Activated CD4-positive, alpha-beta T cell treated with anti-CD3 and anti-CD28 coated beads for 36 hours (primary cell): Measurements from ENCODE around the gene MRPL28. TPM values are rescaled to one million over a fixed set of nuclear protein-coding genes. Genes with fewer than 3 reads are reported as not detected.
"Not testable (repeated sequence)": the region's sequence is repeated elsewhere in the genome, so short reads cannot be mapped to it uniquely, and the experiment has no call there.

ENCODE experiments used
- ATAC-seq: fragments of 200-7000 bp; cut with Tn5 transposase; one replicate; pipeline ENCODE4 v1.10.0; 2021; ENCODE audit warnings: mild to moderate bottlenecking, moderate library complexity
- CTCF ChIA-PET: fragments of 350-600 bp; sonication (Branson Sonifier 250); formaldehyde crosslinking; loops from one replicate; lab custom pipeline; 2021; ENCODE audit warnings: antibody characterized with exemption; lab: Charles Lee
- POLR2A ChIA-PET: fragments of 350-600 bp; sonication (Branson Sonifier 250); formaldehyde crosslinking; loops from one replicate; lab custom pipeline; 2021; ENCODE audit warnings: antibody characterized with exemption, inconsistent platforms; lab: Charles Lee
- DNase-seq: peaks from one replicate; pipeline ENCODE4 v3.0.0-alpha.2; 2020
- H3K27ac Mint-ChIP-seq: one replicate; pipeline ENCODE4 v1.8.0; 2021; ENCODE audit warnings: mixed read lengths
- H3K27me3 Mint-ChIP-seq: one replicate; pipeline ENCODE4 v1.8.0; 2021; ENCODE audit warnings: mixed read lengths
- H3K36me3 Mint-ChIP-seq: one replicate; pipeline ENCODE4 v1.8.0; 2021; ENCODE audit warnings: low read depth, mixed read lengths
- H3K4me1 Mint-ChIP-seq: one replicate; pipeline ENCODE4 v1.8.0; 2021; ENCODE audit warnings: mixed read lengths
- H3K4me3 Mint-ChIP-seq: one replicate; pipeline ENCODE4 v1.8.0; 2021; ENCODE audit warnings: mild to moderate bottlenecking, moderate library complexity, mixed read lengths
- H3K9me3 Mint-ChIP-seq: one replicate; pipeline ENCODE4 v1.8.0; 2021; ENCODE audit warnings: low read depth, mixed read lengths
- intact Hi-C, 2 experiments: fragments of 100-400 bp; cut with DNase I in 1 of 2; cut with micrococcal nuclease in 1 of 2; formaldehyde crosslinking; loops; one replicate each; pipeline versions ENCODE4 v1.14.2 to v1.15.1; 2022 to 2024; cut with DNase I, micrococcal nuclease
- total RNA-seq, 2 experiments: library from RNA; stranded (reverse); gene quantifications; one replicate each; pipeline ENCODE4 v1.2.3, GENCODE V29; 2021

Gene MRPL28
- total RNA-seq, 2 experiments from 2014 or later, result 90.2 to 94.4 TPM

GRCh38 chr16:389352-389751 is 19.0 kb upstream of the MRPL28 start:
- Mint-ChIP-seq H3K27ac (no peak overlapping the region), H3K36me3 (no peaks in the 10 kb centered on the region), H3K4me3 (no peak overlapping the region), H3K9me3 (no peaks in the 10 kb centered on the region), H3K27me3 (no peaks in the 10 kb centered on the region), H3K4me1 (peaks cover 14% of the 10 kb centered on the region)
- no peak for DNase-seq
- no peak for ATAC-seq
- ChIA-PET POLR2A (no interaction called here), CTCF (interaction anchor here (0.7 kb wide), 1 partner anchor 139 kb away, joined by 3 read pairs; no protein-coding TSS in a partner anchor)
- intact Hi-C loops, result no loop called here

GRCh38 chr16:387761-388666 is 17.7 kb upstream of the MRPL28 start:
- H3K9me3 Mint-ChIP-seq, H3K27ac Mint-ChIP-seq, CTCF ChIA-PET, H3K27me3 Mint-ChIP-seq, intact Hi-C loops, DNase-seq, ATAC-seq, H3K36me3 Mint-ChIP-seq, H3K4me3 Mint-ChIP-seq, POLR2A ChIA-PET: not testable (repeated sequence)
- H3K4me1 Mint-ChIP-seq, result peaks cover 20% of the 10 kb centered on the region

GRCh38 chr16:386641-387156 is 16.4 kb upstream of the MRPL28 start:
- no peak for ATAC-seq
- H3K4me1 Mint-ChIP-seq, result peaks cover 14% of the 10 kb centered on the region

GRCh38 chr16:383326-384051 is 13.2 kb upstream of the MRPL28 start:
- H3K9me3 Mint-ChIP-seq, result no peaks in the 10 kb centered on the region
- peak; percentile 72 for DNase-seq
- ChIA-PET CTCF (interaction anchor here (1.0 to 1.1 kb wide), 2 partner anchors 13 to 39 kb away, joined by 3 read pairs; partner anchors contain the start of gene MRPL28), POLR2A (no interaction called here)
- H3K27me3 Mint-ChIP-seq, result no peaks in the 10 kb centered on the region
- peak; percentile 54 for ATAC-seq
- peaks cover 24% of the 10 kb centered on the region for H3K4me1 Mint-ChIP-seq
- H3K36me3 Mint-ChIP-seq, result no peaks in the 10 kb centered on the region
- peak overlapping the region; percentile 74 for H3K4me3 Mint-ChIP-seq
- intact Hi-C loops, result loop anchor here in 1 of 2 experiments (5.0 kb wide), 3 partner anchors 204 to 254 kb away; partner anchors contain the start of genes METTL26 and NPRL3
- peak overlapping the region; percentile 52 for H3K27ac Mint-ChIP-seq

More at GRCh38 chr16:386641-387156, 16.4 kb upstream of the MRPL28 start:
- no peaks in the 10 kb centered on the region for H3K36me3 Mint-ChIP-seq
- no peak overlapping the region for H3K4me3 Mint-ChIP-seq
- ChIA-PET CTCF (interaction anchor here (0.6 kb wide), 1 partner anchor 152 kb away, joined by 4 read pairs; the partner anchor contains the start of gene FAM234A), POLR2A (no interaction called here)
- H3K9me3 Mint-ChIP-seq, result no peaks in the 10 kb centered on the region
- intact Hi-C loops, result no loop called here
- DNase-seq, result no peak
- H3K27me3 Mint-ChIP-seq, result no peaks in the 10 kb centered on the region
- H3K27ac Mint-ChIP-seq, result no peak overlapping the region

GRCh38 chr16:381789-382717 is 11.7 kb upstream of the MRPL28 start, which contains the start of gene PGAP6:
Gene PGAP6, minus strand, starts transcription at chr16:381978. Its CDS starts 157 bp downstream, at chr16:381821.
- no peak within 1 kb of the TSS for H3K27ac Mint-ChIP-seq
- peak; percentile 73 for ATAC-seq
- POLR2A ChIA-PET, result interaction anchor here (1.2 kb wide), 2 partner anchors 19 to 147 kb away, joined by 3 read pairs; partner anchors contain the start of genes DECR2 and FAM234A
- CTCF ChIA-PET, result interaction anchor here (0.8 to 1.1 kb wide), 2 partner anchors 40 to 147 kb away, joined by 3 read pairs; no protein-coding TSS in a partner anchor
- H3K4me3 Mint-ChIP-seq, result peak within 1 kb of the TSS; percentile 74
- peaks cover 24% of the 10 kb centered on the region for H3K4me1 Mint-ChIP-seq
- peak; percentile 83 for DNase-seq
- intact Hi-C loops, result loop anchor here (1.0 to 5.0 kb wide), 7 partner anchors 12 to 255 kb away; partner anchors contain the start of genes MRPL28 (in 2 of the 2), DECR2 (in 1 of the 2), METTL26 (in 1 of the 2) and NPRL3 (in 1 of the 2)
- H3K27me3 Mint-ChIP-seq, result no peaks in the 10 kb centered on the region
- no peaks in the 10 kb centered on the region for H3K36me3 Mint-ChIP-seq
- H3K9me3 Mint-ChIP-seq, result no peaks in the 10 kb centered on the region

GRCh38 chr16:381012-381788 is 10.9 kb upstream of the MRPL28 start:
- H3K36me3 Mint-ChIP-seq, result no peaks in the 10 kb centered on the region

GRCh38 chr16:380762-381011 is 10.3 kb upstream of the MRPL28 start:
- Mint-ChIP-seq H3K36me3 (no peaks in the 10 kb centered on the region), H3K9me3 (no peaks in the 10 kb centered on the region), H3K4me3 (peak overlapping the region; percentile 69), H3K4me1 (peaks cover 24% of the 10 kb centered on the region), H3K27ac (no peak overlapping the region), H3K27me3 (no peaks in the 10 kb centered on the region)
- ChIA-PET POLR2A (interaction anchor here (1.2 kb wide), 1 partner anchor 146 kb away, joined by 3 read pairs; the partner anchor contains the start of gene FAM234A), CTCF (interaction anchor here (0.7 kb wide), 1 partner anchor 1048 kb away, joined by 3 read pairs; no protein-coding TSS in a partner anchor)
- intact Hi-C loops, result loop anchor here in 1 of 2 experiments (1.0 to 5.0 kb wide), 5 partner anchors 10 to 257 kb away; partner anchors contain the start of genes METTL26, MRPL28 and NPRL3
- ATAC-seq (no peak), DNase-seq (no peak)

More at GRCh38 chr16:381012-381788, 10.9 kb upstream of the MRPL28 start:
- ATAC-seq, result peak; percentile 25
- peak; percentile 53 for DNase-seq
- ChIA-PET CTCF (interaction anchor here (0.6 to 0.7 kb wide), 2 partner anchors 11 to 1048 kb away, joined by 3 to 6 read pairs; partner anchors contain the start of gene MRPL28), POLR2A (interaction anchor here (1.2 kb wide), 1 partner anchor 147 kb away, joined by 3 read pairs; the partner anchor contains the start of gene FAM234A)
- Mint-ChIP-seq H3K27me3 (no peaks in the 10 kb centered on the region), H3K9me3 (no peaks in the 10 kb centered on the region), H3K4me1 (peaks cover 24% of the 10 kb centered on the region), H3K27ac (no peak overlapping the region), H3K4me3 (peak overlapping the region; percentile 69)
- intact Hi-C loops, result loop anchor here in 1 of 2 experiments (1.0 to 5.0 kb wide), 5 partner anchors 11 to 256 kb away; partner anchors contain the start of genes METTL26, MRPL28 and NPRL3

- no peaks in the 10 kb centered on the region for H3K36me3 Mint-ChIP-seq
- no peaks in the 10 kb centered on the region for H3K27me3 Mint-ChIP-seq
- peaks cover 24% of the 10 kb centered on the region for H3K4me1 Mint-ChIP-seq
- CTCF ChIA-PET, result interaction anchor here (0.7 to 1.2 kb wide), 2 partner anchors 10 to 1049 kb away, joined by 3 read pairs; partner anchors contain the start of gene MRPL28
- intact Hi-C loops, result loop anchor here in 1 of 2 experiments (5.0 kb wide), 3 partner anchors 207 to 257 kb away; partner anchors contain the start of genes METTL26 and NPRL3
- DNase-seq (no peak), ATAC-seq (no peak)
- peak overlapping the region; percentile 37 for H3K27ac Mint-ChIP-seq
- POLR2A ChIA-PET, result interaction anchor here (1.2 kb wide), 1 partner anchor 145 kb away, joined by 3 read pairs; the partner anchor contains the start of gene FAM234A
- H3K9me3 Mint-ChIP-seq, result no peaks in the 10 kb centered on the region
- peak overlapping the region; percentile 69 for H3K4me3 Mint-ChIP-seq
Measured at GRCh38 chr16:379961-380761, 9.8 kb upstream of the MRPL28 start.
